ENCODE results near the gene CEMIP. TPM values are rescaled to one million over a fixed set of nuclear protein-coding genes. Genes with fewer than 3 reads are reported as not detected.

Gene CEMIP
- total RNA-seq, 1 experiment from 2014 or later: 0.03 TPM

DNA sequence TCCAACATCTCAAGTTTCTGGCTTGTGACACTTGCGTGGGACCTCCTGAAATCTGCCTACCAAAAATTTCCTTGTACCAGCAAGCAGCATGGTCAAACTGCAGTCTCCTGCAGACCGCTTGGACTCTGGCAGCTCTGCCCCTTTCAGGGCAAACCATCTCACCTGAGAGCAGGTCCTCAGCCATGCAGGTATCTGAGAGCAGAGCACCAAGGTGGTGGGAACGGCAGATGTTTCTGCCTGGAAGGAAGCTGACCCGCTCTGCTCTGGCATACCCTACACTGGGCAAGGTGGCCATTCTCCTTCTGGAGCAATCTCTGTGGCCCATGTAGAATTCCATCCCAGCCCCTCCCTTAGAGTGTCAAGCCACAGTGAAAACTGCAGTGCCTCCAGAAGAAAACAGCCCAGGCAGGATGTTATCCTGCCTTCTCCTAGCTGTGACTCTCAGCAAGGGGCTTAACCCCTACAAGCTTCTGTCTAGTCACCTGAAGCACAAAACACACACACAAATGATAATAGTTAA lies 188.9 kb downstream of the CEMIP start:
- no peaks in the 10 kb centered on the region for H3K27me3 ChIP-seq (replicated peaks)

DNA sequence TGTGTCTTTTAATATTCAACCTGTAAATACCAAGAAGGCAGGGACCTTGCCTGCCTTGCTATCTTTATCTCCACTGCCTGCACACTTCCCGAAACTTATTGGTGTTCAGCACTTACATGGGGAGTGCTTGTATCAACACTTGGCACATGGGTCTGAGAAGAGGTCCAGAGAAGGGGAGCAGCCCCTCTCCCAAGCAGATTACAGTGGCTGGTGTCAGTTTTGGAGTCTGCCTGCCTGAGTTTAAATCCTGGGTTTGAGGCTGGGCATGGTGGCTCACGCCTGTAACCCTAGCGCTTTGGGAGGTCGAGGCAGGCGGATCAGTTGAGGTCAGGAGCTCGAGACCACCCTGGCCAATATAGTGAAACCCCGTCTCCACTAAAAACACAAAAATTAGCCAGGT lies 190.1 kb downstream of the CEMIP start:
- H3K27me3 ChIP-seq (replicated peaks): no peaks in the 10 kb centered on the region
- H3K27ac ChIP-seq: no peak overlapping the region
- no peaks in the 10 kb centered on the region for H3K9me3 ChIP-seq (replicated peaks)
- H3K4me3 ChIP-seq: no peak overlapping the region
- DNase-seq (ENCODE audit: low read depth in 1 of 2, low spot score in 2 of 2): no peak
- peaks cover 7% of the 10 kb centered on the region; the same call in 1 of the 2 replicates for H3K36me3 ChIP-seq
- H3K4me1 ChIP-seq (replicated peaks): 0 out of 2 replicates have a peak, but pooled peaks cover 6% of the 10 kb centered on the region

More for the DNA sequence above, 188.9 kb downstream of the CEMIP start:
- Histone ChIP-seq H3K9me3 (replicated peaks) (no peaks in the 10 kb centered on the region), H3K4me1 (replicated peaks) (0 out of 2 replicates have a peak, but pooled peaks cover 6% of the 10 kb centered on the region), H3K4me3 (no peak overlapping the region), H3K27ac (no peak overlapping the region), H3K36me3 (peaks cover 7% of the 10 kb centered on the region; the same call in 1 of the 2 replicates)
- no peak for DNase-seq (ENCODE audit: low read depth in 1 of 2, low spot score in 2 of 2)

DNA sequence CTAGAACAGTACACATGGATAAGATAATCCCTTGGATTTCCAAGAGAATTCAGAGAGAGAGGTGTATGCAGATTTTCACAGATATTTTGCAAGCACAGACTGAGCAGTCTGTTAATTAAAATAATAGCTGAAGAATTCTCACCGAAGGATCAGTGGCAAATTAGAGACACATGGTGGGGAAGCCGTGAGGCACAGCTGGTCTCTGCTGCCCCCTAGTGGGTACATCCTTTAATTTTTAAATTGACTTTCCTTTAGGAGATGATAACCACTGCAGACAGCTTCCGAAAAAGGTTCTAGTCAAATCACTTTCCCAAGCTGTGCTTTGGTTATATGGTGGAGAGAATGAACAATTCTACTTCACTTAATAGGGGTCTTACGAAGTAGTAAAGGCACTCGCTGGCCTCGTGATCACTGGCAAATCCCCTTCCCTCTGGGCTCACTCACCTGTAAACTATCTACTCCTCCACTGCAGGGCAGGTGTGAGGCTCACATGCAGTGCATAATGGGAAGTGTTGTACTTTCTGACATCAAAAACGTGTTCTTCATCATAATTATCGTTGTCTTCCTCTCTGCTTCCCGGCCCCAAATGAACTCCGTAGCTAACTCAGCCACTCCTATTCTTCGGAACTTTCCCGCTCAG lies 191.0 kb downstream of the CEMIP start:
- H3K36me3 ChIP-seq: peaks cover 7% of the 10 kb centered on the region; the same call in 1 of the 2 replicates
- peak in 1 of 2 experiments; percentile 54 for DNase-seq (ENCODE audit: low read depth in 1 of 2, low spot score in 2 of 2)
- no peaks in the 10 kb centered on the region for H3K27me3 ChIP-seq (replicated peaks)
- no peaks in the 10 kb centered on the region for H3K9me3 ChIP-seq (replicated peaks)
- 0 out of 2 replicates have a peak, but pooled peaks cover 6% of the 10 kb centered on the region for H3K4me1 ChIP-seq (replicated peaks)
- H3K27ac ChIP-seq: no peak overlapping the region
- H3K4me3 ChIP-seq: no peak overlapping the region

DNA sequence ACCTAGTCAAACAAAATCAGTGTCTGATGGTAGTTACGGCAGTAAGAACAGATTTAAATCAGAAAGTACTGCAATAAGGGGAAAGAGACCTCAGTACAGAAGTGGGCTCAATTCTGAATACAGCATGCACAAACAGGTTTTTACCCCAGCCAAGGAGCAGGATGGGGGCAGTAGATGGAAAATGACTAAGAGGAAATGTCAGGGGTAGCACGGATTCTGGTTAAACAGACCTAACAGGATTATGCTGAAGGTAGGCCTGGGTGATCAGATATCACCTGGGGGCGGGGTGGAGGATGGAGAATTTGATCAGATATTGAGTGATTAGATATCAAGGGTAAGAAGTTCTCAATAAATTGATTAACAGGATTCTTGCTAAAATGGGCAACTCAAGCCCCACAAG lies 191.5 kb downstream of the CEMIP start:
- Histone ChIP-seq H3K9me3 (replicated peaks) (no peaks in the 10 kb centered on the region), H3K27ac (no peak overlapping the region), H3K4me3 (no peak overlapping the region), H3K4me1 (replicated peaks) (0 out of 2 replicates have a peak, but pooled peaks cover 6% of the 10 kb centered on the region), H3K27me3 (replicated peaks) (no peaks in the 10 kb centered on the region), H3K36me3 (peaks cover 7% of the 10 kb centered on the region; the same call in 1 of the 2 replicates)
- no peak for DNase-seq (ENCODE audit: low read depth in 1 of 2, low spot score in 2 of 2)

DNA sequence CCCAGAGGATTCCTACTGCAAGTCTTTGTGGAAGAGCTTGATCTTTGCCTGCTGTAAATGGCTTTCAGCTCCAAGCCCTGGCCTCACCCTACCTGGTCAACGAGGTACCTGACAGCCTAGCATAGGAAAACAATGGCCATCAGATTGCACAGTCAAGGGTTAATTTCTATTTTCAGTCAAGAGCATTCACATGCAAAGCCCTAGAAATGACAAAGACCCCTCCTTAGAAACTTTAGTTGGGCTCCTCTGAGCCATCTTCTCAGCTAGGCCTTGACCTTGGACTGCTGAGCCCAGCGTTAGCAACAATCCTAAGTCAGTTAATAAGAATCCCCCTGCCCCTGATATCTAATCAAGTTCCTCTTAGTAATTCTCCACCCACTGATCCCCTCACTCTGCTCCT lies 192.0 kb downstream of the CEMIP start:
- DNase-seq (ENCODE audit: low read depth in 1 of 2, low spot score in 2 of 2): no peak
- H3K4me1 ChIP-seq (replicated peaks): 0 out of 2 replicates have a peak, but pooled peaks cover 6% of the 10 kb centered on the region
- no peak overlapping the region for H3K4me3 ChIP-seq
- H3K9me3 ChIP-seq (replicated peaks): no peaks in the 10 kb centered on the region
- no peak overlapping the region for H3K27ac ChIP-seq
- no peaks in the 10 kb centered on the region for H3K27me3 ChIP-seq (replicated peaks)
- H3K36me3 ChIP-seq: peaks cover 10% of the 10 kb centered on the region

DNA sequence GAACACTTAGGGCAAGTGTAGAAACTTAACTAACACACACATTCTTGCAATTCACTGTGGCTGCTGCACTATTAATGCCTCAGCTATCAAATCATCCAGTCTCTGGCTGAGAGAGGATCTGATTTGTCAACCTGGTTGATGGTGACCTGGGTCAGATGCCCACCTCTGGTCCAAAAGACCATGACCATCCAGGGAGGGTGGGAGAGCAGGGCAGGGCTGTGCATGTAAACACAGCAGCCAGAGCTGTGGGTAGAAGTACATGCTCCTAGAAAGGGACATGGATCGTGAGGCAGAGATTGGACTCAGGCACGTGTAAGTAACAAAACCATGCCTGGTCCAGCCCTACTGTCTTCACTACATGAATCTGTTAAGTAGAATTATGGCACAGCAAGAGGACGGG lies 193.1 kb downstream of the CEMIP start:
- DNase-seq (ENCODE audit: low read depth in 1 of 2, low spot score in 2 of 2): no peak
- H3K36me3 ChIP-seq: peaks cover 22% of the 10 kb centered on the region
- H3K4me3 ChIP-seq: no peak overlapping the region
- H3K4me1 ChIP-seq (replicated peaks): 0 out of 2 replicates have a peak, but pooled peaks cover 6% of the 10 kb centered on the region
- H3K27ac ChIP-seq: no peak overlapping the region
- H3K9me3 ChIP-seq (replicated peaks): no peaks in the 10 kb centered on the region
- H3K27me3 ChIP-seq (replicated peaks): no peaks in the 10 kb centered on the region

DNA sequence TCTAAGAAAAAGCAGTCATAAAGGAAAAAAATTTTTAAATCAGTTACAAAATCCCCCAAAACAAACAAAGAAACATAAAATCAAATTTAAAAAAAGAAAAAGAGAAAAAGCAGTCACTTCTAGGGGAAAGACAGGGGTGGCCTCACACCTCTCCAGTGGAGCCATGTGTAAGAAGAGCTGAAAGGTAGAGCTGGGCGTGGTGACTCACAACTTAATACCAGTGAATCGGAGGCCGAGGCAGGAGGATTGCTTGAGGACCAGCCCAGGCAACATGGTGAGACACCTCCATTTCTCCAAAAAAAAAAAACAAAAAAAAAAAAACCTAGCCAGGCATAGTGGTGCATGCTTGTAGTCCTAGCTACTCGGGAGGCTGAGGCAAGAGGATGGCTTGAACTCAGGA lies 195.7 kb downstream of the CEMIP start:
- DNase-seq (ENCODE audit: low read depth in 1 of 2, low spot score in 2 of 2): no peak
- Histone ChIP-seq H3K4me1 (replicated peaks) (peaks cover 7% of the 10 kb centered on the region; the same call in 1 of the 2 replicates), H3K27ac (no peak overlapping the region), H3K27me3 (replicated peaks) (no peaks in the 10 kb centered on the region), H3K9me3 (replicated peaks) (no peaks in the 10 kb centered on the region), H3K36me3 (peaks cover 41% of the 10 kb centered on the region), H3K4me3 (no peak overlapping the region)

DNA sequence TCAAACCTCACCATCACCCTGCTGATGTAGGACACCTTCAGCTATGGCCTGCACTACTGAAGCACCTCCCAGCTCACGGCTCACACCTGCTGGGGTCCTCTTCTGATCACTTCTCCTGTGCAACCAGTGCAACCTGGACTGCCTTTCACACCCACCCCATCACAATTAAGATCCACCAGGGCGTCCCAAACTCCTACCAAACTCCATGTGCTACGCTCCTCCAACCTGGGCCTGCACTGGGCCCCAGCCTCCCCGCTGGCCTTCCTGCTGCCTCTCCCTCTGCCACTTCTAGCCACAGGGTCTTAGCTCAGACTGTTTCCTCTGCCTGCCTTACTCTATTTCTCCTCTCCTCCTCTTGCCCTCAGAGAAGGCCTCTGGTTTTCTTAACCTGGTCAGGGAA lies 197.7 kb downstream of the CEMIP start:
- H3K4me1 ChIP-seq (replicated peaks): peaks cover 7% of the 10 kb centered on the region; the same call in 1 of the 2 replicates
- peaks cover 57% of the 10 kb centered on the region for H3K36me3 ChIP-seq
- no peak overlapping the region for H3K27ac ChIP-seq
- no peaks in the 10 kb centered on the region for H3K27me3 ChIP-seq (replicated peaks)
- DNase-seq (ENCODE audit: low read depth in 1 of 2, low spot score in 2 of 2): no peak
- no peak overlapping the region for H3K4me3 ChIP-seq
- no peaks in the 10 kb centered on the region for H3K9me3 ChIP-seq (replicated peaks)

DNA sequence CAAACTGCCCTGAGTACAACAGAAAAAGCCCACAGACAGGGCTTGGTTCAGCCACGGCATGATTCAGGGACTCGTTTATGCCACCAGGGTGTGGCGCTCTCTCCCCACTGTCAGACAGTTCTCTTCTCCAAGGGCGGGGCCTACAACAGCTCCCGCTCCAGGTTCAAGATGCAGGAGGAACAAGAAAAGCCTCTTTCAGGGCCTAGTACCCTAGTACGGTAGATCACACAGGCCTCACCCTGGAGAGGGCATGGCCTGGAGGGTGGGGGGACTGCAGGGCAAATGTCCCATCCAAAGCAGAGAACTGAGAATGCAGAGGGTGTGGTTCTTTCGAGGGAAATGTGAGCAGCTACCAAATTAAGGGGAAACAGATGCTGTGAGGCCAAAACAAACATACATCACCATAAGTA lies 198.5 kb downstream of the CEMIP start:
- H3K4me3 ChIP-seq: no peak overlapping the region
- H3K9me3 ChIP-seq (replicated peaks): no peaks in the 10 kb centered on the region
- H3K27ac ChIP-seq: no peak overlapping the region
- peaks cover 7% of the 10 kb centered on the region; the same call in 1 of the 2 replicates for H3K4me1 ChIP-seq (replicated peaks)
- no peak for DNase-seq (ENCODE audit: low read depth in 1 of 2, low spot score in 2 of 2)
- H3K27me3 ChIP-seq (replicated peaks): no peaks in the 10 kb centered on the region
- H3K36me3 ChIP-seq: peaks cover 65% of the 10 kb centered on the region

DNA sequence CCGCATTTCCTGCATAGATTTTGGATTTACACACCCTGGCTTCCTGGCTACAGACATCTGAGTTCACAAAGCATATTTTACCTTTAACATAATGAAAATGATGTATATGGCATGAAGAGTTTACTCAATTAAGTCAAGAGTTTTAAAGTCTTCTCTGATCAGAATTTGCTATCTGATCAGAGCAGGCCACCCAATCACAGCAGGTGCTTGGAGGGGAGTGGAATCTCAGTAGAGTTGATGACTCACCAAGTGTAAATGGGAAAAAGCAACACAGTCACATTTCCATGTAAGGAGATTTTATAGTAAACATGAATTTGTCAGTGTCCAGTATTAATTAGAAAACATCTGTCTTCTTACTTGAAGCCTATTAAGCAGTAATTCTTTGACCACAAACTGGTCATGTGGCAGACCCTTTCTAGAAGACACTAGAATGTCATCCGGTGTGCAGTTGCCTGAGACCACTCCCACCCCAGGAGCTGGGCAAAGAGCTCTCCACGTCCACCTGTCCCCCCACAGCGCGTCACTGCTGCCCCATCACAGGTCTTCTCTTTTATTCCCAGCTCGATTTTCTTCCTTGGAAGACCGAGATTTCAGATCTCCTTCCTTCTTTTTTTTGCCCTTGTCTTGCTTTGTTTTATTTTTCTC lies 199.6 kb downstream of the CEMIP start:
- no peaks in the 10 kb centered on the region for H3K27me3 ChIP-seq (replicated peaks)
- H3K4me1 ChIP-seq (replicated peaks): peaks cover 7% of the 10 kb centered on the region; the same call in 1 of the 2 replicates
- no peak overlapping the region for H3K27ac ChIP-seq
- no peak for DNase-seq (ENCODE audit: low read depth in 1 of 2, low spot score in 2 of 2)
- no peak overlapping the region for H3K4me3 ChIP-seq
- peaks cover 67% of the 10 kb centered on the region for H3K36me3 ChIP-seq
- no peaks in the 10 kb centered on the region for H3K9me3 ChIP-seq (replicated peaks)

DNA sequence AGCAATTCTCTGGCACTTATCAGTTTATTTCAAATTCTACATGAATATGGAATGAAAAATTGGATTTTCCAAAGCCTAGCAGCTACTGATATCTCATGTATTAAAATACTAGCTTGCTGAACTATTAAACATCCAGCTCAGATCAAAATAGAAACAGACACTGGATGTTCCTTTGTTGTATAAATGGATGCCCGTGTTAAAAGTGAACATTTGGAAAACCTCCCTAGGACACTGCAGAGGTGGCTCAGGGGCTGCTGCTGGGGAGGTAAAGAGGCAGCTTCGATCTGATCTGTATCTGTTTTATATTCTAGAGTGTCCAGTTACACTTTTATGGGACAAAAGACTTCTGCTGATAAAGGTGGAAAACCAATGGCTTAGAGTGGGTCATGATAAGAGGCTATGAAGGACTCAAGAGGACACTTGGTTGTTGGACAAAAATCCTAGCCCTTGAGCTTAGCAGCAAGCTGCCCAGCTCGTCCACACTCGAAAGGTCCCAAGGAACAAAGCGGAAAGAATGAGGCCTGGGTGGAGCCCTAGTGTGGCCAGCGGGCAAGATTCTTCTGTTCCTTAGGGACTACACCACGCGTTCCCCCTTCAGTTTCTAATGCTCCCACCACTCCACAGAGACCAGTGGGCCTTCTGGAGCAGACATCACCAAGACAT lies 200.5 kb downstream of the CEMIP start:
- Histone ChIP-seq H3K4me1 (replicated peaks) (peaks cover 7% of the 10 kb centered on the region; the same call in 1 of the 2 replicates), H3K27ac (no peak overlapping the region), H3K9me3 (replicated peaks) (no peaks in the 10 kb centered on the region), H3K27me3 (replicated peaks) (no peaks in the 10 kb centered on the region), H3K36me3 (peaks cover 67% of the 10 kb centered on the region), H3K4me3 (no peak overlapping the region)
- no peak for DNase-seq (ENCODE audit: low read depth in 1 of 2, low spot score in 2 of 2)

DNA sequence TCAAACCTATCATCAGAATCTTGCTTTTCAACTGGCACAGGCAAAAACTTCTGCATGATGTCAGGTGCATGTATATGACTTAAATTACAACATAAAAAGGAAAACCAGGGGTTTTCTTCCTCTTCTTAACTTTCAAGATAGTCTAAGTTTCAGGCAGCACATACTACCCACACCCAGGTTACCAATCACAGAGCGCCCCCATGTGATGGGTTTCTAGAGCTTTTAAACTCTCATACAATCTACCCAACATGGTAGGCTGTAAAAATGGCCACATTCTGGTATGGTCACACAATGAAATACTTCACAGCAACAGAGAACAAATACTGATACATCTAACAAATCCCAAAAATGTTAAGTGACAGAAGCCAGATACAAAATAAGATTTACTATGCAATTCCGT lies 203.0 kb downstream of the CEMIP start:
- no peaks in the 10 kb centered on the region for H3K9me3 ChIP-seq (replicated peaks)
- no peak overlapping the region for H3K4me3 ChIP-seq
- H3K27me3 ChIP-seq (replicated peaks): no peaks in the 10 kb centered on the region
- no peak for DNase-seq (ENCODE audit: low read depth in 1 of 2, low spot score in 2 of 2)
- no peak overlapping the region for H3K27ac ChIP-seq
- H3K4me1 ChIP-seq (replicated peaks): peaks cover 7% of the 10 kb centered on the region; the same call in 1 of the 2 replicates
- peaks cover 65% of the 10 kb centered on the region for H3K36me3 ChIP-seq

DNA sequence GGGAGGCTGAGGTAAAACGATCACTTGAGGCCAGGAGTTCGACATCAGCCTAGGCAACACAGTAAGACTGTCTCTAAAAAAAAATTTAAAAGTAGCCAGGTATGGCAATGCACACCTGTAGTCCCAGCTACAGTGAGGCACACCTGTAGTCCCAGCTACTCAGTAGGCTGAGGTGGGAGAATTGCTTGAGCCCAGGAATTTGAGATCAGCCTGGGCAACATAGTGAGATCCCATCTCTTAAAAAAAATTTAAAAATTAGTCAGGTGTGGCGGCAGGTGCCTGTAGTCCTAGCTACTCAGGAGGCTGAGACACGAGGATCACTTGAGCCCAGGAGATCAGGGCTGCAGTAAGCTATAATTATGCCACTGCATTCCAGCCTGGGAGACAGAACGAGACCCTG lies 203.7 kb downstream of the CEMIP start:
- no peak overlapping the region for H3K27ac ChIP-seq
- no peaks in the 10 kb centered on the region for H3K27me3 ChIP-seq (replicated peaks)
- DNase-seq (ENCODE audit: low read depth in 1 of 2, low spot score in 2 of 2): no peak
- H3K36me3 ChIP-seq: peaks cover 59% of the 10 kb centered on the region
- H3K9me3 ChIP-seq (replicated peaks): no peaks in the 10 kb centered on the region
- H3K4me1 ChIP-seq (replicated peaks): peaks cover 8% of the 10 kb centered on the region
- H3K4me3 ChIP-seq: no peak overlapping the region

DNA sequence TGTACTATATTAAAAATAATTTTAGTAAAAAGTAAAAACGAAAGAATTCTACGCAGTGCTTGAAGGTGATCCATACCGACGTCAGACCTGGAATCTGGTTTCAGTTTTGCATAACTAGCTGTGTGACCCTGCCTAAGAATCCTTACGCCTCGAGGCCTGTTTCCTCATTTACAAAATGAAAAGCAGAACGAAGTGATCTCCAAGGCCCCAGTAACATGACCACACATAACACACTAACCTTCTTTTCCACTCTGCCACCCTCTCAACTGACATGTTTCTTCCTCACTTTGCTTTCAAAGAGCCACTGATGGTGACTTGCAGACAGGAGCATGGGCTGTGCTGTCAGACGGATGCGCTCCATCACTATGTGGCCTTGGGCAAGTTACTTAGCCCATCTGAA lies 205.7 kb downstream of the CEMIP start:
- no peak for DNase-seq (ENCODE audit: low read depth in 1 of 2, low spot score in 2 of 2)
- Histone ChIP-seq H3K36me3 (peaks cover 46% of the 10 kb centered on the region), H3K27ac (no peak overlapping the region), H3K4me3 (no peak overlapping the region), H3K4me1 (replicated peaks) (peaks cover 10% of the 10 kb centered on the region), H3K27me3 (replicated peaks) (no peaks in the 10 kb centered on the region), H3K9me3 (replicated peaks) (no peaks in the 10 kb centered on the region)

Measured in SJSA1 (cell line).